Lower leg skin (tissue), 3 donors: ENCODE data around the gene PARK7.

ENCODE experiments used
- CTCF ChIP-seq, 3 donors: fragments of 450-650 bp; IDR thresholded peaks; one replicate each; pipeline ENCODE4 v1.5.1; 2016; ENCODE audit warnings: antibody characterized with exemption in 3 of 3, mild to moderate bottlenecking in 3 of 3, moderate library complexity in 2 of 3
- POLR2A ChIP-seq, 2 donors: fragments of 450-650 bp; IDR thresholded peaks; one replicate each; pipeline ENCODE4 v1.6.1; 2016 to 2017; ENCODE audit warnings: antibody characterized with exemption in 2 of 2, mild to moderate bottlenecking in 1 of 2, moderate library complexity in 1 of 2

GRCh38 chr1:7915826-7916500 is 45.5 kb upstream of the PARK7 start:
- TF ChIP-seq POLR2A (IDR thresholded peaks at IDR 0.05) (no peak), CTCF (IDR thresholded peaks at IDR 0.05) (no peak)
